ENCODE measurements around the gene THSD4. TPM values are rescaled to one million over a fixed set of nuclear protein-coding genes. Genes with fewer than 3 reads are reported as not detected.
"Not testable (repeated sequence)": the region's sequence is repeated elsewhere in the genome, so short reads cannot be mapped to it uniquely, and the experiment has no call there.

The THSD4 gene
- total RNA-seq, 1 experiment from 2014 or later = 19.5 TPM

- no peak for DNase-seq (ENCODE audit: low spot score)
Measured at GRCh38 chr15:71120428-71120944, 5.2 kb downstream of the THSD4 start.

DNA sequence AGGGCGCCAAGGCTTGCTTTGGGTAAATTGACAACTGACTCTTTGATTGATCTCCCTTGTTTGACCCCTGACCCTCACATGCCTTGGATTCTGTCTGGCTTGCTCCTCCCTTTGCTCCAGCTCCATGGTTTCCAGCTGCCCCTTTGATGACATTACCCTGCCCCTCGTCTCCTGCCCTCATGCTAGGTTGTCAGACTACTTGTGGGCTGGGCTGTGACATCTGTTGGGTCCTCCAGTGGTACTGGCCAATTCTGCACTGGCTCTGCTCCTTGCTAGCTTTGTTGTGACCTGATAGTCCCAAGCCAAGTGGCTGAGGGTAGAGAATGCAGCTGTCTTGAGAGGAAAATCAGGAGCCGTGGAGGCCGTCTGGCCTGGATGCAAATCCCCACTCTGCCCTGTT lies 6.2 kb downstream of the THSD4 start:
- no peak for DNase-seq (ENCODE audit: low spot score)

DNA sequence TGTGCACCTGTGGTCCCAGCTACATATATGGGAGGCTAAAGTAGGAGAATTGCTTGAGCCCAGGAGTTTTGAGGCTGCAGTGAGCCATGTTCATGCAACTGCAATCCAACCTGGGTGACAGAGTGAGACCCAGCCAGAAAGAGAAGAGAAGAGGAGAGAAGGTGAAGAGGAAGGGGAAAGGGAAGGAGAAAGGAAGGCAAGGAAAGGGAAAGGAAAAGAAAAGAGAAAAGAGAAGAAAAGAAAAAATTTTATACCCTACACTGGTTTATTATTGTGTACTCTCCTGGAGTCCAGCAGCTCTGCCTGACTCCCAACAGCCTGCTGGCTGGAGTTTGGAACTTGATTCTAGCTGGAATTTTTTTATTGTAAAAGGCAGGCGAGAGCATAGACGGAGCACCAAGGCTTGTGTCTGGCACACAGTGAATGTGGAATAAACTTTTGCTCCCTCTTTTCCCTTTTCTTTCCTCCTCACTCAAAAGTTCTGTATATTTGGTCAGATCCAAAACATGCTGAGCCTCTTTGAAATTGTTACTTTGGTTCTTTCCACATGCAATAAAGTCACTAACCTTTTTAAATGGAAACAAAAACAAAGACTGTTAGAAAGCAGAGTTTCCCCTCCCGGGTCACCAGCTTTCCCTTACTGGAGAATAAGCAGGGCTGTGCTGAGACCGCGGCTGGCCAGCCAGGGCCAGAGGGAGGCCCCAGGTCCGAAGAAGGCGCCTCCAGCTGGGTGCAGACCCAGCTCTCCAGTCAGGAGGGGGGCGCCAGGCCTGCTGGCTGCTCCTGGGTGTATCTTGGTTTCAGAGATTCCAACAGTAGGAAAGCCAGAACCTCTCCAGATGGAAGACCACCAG lies 9.9 kb downstream of the THSD4 start:
- no peak for DNase-seq (ENCODE audit: low spot score)

DNA sequence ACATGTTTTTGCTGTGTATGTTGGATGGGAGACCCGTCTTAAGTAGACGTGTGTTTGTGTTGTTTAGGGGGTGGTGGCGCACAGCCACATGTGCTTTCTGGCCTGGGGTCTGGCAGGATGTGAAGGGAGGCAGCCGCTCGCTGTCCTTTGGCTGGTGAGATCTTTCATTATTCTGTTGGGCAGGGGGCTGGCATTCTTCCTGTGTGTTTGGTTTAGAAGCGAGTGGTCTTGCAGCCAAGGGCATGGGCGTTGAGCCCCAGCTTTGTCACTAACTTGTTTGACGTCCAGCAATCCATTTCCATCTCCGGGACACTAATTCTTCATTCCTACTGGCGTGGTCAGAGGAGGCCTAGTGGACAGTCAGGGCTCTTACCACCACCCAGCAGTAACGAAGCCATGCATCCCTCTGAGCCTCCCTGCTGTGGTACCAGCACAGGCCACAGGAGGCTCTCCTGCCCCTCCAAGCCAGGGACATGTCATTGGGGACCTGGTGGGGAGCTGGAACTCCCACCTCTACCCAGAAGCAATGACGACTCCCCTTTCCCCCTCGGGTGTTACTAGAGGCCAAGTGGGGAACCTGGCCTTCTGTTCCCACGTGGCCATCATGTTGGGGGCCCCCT lies 10.7 kb downstream of the THSD4 start:
- no peak for DNase-seq (ENCODE audit: low spot score)

DNA sequence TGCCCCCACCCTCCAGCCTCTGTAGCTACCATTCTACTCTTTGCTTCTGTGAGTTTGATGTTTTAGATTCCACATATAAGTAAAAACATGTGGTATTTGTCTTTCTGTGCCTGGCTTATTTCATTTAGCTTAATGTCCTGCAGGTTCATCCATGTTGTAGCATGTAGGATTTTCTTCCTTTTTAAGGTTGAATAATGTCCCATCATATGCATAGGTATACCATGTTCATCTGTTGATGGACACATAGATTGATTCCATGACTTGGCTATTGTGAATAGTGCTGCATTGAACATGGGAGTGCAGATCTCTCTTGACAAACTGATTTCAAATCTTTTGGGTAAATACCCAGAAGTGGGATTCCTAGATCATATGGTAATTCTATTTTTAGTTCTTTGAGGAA lies 11.8 kb downstream of the THSD4 start:
- no peak for DNase-seq (ENCODE audit: low spot score)

GRCh38 chr15:71128159-71128558 lies 12.9 kb downstream of the THSD4 start:
- not testable (repeated sequence) for DNase-seq (ENCODE audit: low spot score)

DNA sequence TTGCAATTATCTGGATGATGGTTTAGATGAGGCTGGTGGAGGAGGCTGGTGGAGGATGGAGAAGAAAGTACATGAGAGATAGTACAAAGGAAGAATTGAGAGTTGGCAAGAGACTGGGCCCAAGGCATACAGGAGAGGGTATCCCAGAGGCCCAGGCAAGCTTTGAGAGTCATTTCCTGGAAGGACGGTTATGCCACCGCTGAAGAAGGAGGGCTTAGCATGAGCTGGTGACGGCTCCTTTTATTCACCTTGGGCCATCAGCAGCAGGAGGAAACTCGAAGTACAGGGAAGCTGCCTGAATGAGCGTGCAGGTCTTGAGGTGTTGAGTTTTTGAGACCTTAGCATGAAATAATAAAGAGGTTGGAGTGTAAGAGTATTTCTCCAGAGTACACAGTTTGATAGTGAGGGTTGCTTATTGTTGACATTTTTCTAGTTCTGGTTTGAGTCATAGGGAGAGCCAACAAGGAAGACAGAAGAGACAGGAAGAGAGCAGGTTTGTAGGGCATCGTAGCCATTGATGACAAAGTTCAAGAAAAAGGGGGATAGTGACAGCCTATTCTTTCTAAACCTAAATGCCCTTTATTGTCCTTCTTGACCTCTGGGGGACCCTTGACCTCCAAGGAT lies 13.8 kb downstream of the THSD4 start:
- DNase-seq (ENCODE audit: low spot score) = peak; percentile 47

GRCh38 chr15:71129669-71130068 lies 14.4 kb downstream of the THSD4 start:
- peak; percentile 52 for DNase-seq (ENCODE audit: low spot score)

- no peak for DNase-seq (ENCODE audit: low spot score)
Measured at GRCh38 chr15:71131601-71132362, 16.5 kb downstream of the THSD4 start.

- DNase-seq (ENCODE audit: low spot score) = no peak
Measured at GRCh38 chr15:71133747-71134472, 18.6 kb downstream of the THSD4 start.

DNA sequence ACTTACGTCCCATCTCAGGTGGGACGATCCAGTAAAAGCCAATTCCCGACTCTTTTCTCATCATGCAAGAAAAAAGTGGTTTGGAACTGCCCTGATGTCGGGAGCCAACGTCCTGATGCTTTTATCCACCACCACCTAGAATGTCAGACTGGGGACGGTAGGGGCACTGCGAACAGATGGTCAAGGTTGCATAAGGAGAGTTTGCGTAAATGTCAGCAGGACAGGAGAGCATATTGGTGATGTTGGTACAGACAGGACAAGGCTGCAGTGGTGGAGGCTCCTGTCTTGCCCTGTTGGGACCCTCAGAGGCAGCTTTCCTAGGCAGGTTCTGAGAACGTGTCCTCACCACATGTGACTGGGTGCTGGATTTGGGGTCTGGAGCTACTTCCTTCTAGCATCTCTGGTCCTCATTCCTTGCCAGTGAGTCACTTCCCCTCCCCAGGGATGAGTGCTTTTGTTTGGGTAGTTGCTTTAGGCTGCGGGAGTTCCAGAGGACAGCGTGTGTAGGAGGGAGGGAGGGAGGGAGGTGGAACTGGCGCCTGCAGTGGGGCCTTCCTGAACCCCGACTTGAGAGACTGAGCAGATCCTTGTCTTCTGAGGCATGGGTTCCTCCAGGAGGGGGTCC lies 21.0 kb downstream of the THSD4 start:
- peak; percentile 26 for DNase-seq (ENCODE audit: low spot score)

DNA sequence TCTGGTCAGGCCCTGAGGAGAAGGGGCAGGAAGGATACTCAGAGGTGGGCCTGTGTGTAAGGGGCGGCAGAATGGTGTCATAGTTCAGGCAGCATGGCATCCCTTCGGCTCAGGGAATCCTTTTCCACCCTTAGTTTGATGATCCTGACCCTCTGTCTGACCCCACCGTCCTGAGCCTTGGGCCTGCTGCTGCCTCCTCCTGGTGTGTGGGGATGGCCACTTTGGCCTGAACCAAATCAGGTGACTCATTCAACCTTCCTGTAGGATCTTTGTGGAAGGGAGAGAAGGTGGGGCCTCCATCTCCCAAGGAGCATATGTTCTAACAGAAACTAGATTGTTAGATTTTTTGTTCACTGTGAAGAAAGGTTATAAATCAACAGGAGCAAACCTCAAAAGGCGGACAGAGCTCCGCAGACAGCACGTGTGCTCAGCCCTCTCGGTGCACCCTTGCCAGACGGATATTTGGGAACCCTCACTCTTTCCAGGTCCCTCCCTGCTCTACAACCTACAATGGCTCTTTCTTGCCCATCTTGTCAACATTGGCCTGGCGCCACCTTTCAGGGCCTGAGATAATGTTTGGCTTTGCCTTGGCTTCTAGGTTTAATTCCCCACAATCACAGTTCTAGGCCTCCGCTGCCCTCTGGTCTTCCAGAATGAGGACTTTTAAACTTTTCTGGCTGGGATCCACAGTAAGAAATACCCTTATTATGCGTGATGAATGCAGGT lies 21.7 kb downstream of the THSD4 start:
- DNase-seq (ENCODE audit: low spot score) = no peak

DNA sequence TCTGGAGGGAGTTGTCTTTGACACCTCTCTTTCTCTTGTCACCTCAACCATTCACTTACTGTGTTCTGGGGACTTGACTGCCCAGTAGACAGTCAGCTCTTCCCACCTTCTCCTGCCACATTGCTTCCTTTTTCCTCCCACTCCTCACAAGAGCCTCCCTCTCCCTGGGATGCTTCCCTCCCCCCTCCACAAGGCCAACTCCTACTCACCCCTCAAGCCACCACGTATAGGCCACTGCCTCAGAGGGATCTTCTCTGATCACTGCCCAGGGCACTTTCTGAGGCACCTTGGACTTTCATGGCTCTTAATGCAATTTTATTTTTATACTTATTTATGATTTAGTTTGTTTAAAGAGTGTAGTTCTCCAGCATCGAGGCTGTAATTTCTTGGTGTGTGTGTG lies 23.2 kb downstream of the THSD4 start:
- no peak for DNase-seq (ENCODE audit: low spot score)

DNA sequence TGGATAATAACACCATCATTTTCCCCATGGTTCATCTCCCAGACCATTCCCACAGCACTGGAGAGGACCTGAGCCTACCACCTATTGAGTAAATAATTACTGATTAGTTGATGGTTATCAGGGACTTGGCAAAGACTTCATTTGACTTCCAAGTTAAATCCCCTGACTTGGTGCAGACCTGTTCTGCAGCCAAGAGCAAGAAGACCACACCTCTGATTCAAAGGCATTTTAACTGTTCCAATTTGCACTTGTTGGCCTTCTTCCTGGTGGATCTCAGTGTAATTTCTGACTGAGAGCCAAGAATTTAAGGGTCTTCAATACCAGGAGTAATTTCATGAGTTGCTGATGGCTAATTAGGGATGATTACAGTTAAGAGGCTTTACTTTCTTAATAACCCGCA lies 24.0 kb downstream of the THSD4 start:
- peak; percentile 16 for DNase-seq (ENCODE audit: low spot score)

DNA sequence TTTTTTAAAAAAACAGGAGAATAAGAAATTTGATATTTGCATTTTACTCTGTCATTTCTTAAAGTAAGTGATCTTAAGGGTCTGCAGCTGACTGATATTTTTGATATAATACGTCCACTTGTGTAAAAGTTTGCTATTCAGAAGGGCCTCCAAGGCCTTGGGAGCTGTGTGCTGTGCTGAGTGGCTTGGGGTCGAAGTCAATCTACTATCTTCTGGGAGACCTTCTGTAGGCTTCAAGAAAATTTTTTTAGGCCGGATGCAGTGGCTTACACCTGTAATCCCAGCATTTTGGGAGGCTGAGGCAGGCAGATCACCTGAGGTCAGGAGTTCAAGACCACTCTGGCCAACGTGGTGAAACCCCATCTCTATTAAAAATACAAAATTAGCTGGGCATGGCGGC lies 26.3 kb downstream of the THSD4 start:
- no peak for DNase-seq (ENCODE audit: low spot score)

DNA sequence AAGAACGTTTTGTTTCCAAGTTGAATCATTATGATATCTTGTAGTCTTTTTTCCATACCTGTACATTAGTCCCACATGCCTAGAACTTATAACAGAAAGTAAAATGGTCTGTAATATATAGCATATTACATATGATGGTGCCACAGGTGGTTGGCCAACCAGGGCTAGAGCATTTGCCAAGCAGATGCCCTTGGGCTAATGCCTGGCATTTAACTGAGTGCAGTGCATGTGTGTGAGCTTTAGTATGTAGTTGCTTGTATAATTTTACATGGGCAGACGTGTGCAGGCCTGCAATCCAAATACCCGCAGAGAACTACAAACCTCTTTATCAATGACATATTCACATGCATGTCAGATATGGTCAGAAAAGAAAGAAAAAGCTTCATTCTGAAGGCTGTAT lies 27.5 kb downstream of the THSD4 start:
- no peak for DNase-seq (ENCODE audit: low spot score)

- no peak for DNase-seq (ENCODE audit: low spot score)
Measured at GRCh38 chr15:71143373-71144310, 28.4 kb downstream of the THSD4 start.

GRCh38 chr15:71145648-71146047 lies 30.4 kb downstream of the THSD4 start:
- no peak for DNase-seq (ENCODE audit: low spot score)

- peak; percentile 35 for DNase-seq (ENCODE audit: low spot score)
Measured at GRCh38 chr15:71146580-71146982, 31.3 kb downstream of the THSD4 start.
